GM13976 (cell line): ENCODE measurements around the gene RPL35.

Source experiments
- DNase-seq: peaks from one replicate; pipeline ENCODE4 v3.0.0; 2012; ENCODE audit warnings: low spot score
- in situ Hi-C: fragments of 300-500 bp; cut with MboI; formaldehyde crosslinking; loops from one replicate; pipeline ENCODE4 v1.12.0; 2022; ENCODE audit warnings: low sequenced_read_pairs, mixed read lengths, inconsistent platforms; ENCODE audit not compliant: unreplicated experiment
- TF ChIP-seq, protein P1 (sequence below): IDR thresholded peaks from 2 replicates; pipeline ENCODE4 v1.5.1; 2012; ENCODE audit warnings: borderline replicate concordance, mild to moderate bottlenecking; ENCODE audit not compliant: insufficient read depth; ENCODE audit errors: extremely low read depth, missing control alignments, control extremely low read depth

RPL35 gene

DNA sequence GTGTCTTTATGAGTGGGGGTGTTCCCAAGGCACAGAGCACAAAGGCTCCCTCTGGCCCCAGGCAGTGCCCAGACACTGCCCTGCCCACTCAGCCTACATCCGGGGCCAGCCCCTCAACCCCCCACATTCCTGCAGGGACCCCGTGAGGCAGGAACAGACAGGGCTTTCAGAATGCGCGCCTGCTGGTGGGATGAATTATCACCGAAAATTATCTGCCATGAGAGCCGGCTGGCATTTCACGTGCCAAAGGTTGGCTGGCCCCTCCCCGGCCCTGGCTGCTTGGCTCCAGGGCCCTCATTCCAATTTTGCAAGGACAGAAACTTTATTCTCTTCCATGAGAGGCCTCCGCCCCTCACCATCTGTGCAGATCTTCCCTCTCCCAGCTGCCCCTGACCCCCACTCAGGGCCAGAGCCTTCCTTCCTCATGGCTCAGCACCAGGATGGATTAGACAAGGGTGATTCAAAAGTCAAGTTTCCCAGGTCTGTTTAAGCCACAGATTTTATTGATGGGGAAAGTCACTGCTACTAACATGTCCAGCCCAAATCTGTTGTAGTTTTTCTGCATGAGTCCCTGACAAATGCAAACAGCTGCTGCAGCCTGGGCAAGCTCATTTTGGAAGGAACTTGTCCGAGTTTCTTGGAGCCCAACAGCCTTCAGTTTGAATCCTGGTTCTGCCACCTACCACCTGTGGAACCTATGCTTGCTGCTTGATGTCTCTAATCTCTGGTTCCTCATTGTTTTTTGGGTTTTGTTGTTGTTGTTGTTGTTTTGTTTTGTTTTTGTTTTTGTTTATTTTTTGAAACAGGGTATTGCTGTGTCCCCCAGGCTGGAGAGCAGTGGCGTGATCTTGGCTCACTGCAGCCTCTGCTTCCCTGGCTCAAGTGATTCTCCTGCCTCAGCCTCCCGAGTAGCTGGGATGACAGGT is 40.8 kb downstream of the RPL35 start:
- in situ Hi-C loops = no loop called here
- no peak for DNase-seq
- TF ChIP-seq, protein P1, sequence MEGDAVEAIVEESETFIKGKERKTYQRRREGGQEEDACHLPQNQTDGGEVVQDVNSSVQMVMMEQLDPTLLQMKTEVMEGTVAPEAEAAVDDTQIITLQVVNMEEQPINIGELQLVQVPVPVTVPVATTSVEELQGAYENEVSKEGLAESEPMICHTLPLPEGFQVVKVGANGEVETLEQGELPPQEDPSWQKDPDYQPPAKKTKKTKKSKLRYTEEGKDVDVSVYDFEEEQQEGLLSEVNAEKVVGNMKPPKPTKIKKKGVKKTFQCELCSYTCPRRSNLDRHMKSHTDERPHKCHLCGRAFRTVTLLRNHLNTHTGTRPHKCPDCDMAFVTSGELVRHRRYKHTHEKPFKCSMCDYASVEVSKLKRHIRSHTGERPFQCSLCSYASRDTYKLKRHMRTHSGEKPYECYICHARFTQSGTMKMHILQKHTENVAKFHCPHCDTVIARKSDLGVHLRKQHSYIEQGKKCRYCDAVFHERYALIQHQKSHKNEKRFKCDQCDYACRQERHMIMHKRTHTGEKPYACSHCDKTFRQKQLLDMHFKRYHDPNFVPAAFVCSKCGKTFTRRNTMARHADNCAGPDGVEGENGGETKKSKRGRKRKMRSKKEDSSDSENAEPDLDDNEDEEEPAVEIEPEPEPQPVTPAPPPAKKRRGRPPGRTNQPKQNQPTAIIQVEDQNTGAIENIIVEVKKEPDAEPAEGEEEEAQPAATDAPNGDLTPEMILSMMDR = no peak

DNA sequence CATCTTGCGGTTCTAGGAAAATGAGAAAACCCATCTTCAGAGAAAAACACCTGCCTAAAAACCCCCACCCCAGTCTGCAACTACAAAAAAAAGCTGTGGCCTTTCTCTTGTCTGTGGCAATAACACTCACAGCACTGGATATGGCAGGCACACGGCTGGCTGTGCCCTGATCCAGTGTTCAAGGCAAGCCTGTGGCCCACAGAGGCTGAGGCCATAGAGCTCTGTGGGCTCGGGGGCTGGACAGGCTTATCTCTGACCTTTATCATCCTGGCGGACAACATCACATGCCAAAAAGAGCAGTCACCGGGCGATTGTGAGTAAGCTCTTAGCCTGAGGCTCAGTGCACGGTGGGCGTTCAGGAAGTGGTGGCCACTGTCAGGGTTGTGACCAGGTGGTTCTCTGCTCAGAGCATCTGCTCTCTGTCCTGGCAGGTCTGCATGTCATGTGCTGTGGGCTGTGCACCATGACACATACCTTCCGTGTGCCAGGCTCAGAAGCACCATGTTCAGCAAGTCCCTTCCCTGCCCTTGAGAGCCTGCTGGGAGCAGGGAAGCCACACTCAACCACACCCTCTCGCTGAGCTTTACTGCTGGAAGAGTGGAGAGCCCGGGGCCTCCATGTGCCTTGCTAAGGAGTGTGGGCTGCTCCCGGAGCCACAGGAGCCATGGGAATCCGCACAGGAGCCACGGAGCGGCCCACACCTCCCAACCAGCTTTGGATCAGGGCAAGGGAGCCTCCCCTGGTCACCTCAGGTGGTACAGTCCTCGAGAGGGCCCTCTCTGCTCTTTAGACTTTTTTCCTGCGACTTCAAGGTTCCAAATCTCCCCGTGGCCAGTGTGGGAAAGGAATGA is 43.1 kb downstream of the RPL35 start:
- DNase-seq = no peak
- TF ChIP-seq, protein P1 = no peak
- in situ Hi-C loops = no loop called here

DNA sequence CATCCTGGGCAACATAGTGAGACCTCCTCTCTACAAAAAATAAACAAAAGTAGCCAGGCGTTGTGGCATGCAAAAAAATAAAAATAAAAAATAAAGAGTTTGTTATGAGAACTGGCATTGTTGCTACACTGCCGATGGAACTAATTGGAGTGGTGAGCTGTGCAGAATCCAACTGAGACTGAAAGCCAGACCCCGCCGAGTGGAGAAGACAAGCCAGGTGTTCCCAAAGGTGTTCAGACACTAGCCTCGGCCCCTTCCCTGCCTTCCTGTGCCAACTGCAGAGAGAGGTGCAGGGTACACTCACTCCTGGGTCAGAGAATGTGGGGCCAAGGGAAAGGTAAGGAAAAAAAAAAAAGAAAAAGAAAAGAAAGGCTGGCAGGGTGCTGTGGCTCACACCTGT is 46.2 kb downstream of the RPL35 start:
- in situ Hi-C loops = no loop called here
- DNase-seq = no peak
- TF ChIP-seq, protein P1 = no peak

DNA sequence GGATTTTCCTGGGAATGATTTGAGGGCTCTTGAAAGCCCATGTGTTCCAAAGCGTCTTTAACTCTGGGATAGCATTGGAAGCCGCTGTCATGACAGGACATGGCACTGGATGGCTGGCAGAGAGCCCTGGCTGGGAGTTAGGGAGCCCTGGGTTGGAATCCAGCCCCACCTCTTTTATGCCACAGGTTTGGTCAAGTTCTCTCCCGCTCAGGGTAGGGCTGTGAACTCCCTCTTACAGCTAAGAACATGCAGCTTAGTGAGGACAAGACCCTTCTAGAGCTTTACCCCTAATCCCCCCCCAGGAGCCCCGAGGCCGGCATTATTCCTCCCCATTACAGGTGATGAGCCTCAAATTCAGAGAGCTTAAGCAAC is 47.6 kb downstream of the RPL35 start:
- no peak for DNase-seq
- TF ChIP-seq, protein P1 = no peak
- in situ Hi-C loops = no loop called here

DNA sequence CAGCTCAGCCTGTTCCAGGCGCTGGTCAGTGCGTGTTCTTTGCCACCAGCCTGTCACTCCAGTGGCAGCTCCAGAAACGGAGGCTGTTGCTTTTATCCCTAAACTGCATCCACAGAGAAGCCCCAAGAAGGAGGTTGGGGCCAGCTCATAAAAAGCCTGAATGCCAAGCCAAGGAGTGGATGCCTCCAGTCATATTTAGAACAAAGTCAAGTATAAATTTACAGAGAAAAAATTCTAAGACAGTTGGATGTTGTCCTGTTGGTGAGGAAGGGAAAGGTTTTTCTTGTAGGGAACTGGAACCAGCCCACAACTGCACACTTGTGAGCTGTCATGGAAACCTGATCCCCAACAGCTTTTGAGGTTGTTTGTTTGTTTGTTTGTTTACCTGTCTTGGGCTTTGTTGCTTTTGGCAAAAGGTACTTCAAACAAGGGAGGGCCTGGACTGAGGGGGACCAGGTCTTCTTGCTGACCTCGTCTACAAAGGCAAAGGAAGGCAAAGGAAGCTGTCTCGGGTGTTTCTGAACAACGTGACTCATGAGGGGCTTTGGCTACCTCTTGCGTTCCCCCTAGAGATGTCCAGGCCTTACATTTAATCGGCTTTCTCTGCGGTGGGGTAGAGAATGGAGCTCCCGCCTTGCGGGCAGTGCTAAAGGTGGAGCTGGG is 48.1 kb downstream of the RPL35 start:
- DNase-seq = no peak
- in situ Hi-C loops = no loop called here
- TF ChIP-seq, protein P1 = no peak

DNA sequence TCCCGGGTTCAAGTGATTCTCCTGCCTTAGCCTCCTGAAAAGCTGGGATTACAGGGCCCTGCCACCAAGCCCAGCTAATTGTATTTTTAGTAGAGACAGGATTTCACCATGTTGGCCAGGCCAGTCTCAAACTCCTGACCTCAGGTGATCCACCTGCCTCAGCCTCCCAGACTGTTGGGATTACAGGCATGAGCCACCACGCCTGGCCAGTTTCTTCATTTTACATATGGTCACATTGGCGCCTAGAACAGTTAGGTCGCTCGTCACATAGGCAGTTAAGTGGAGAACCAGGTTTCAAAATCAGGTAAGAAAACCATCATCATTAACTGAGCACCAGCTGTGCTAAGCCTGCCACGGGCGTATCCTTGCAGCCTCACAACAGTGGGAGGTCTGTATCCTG is 48.7 kb downstream of the RPL35 start:
- DNase-seq = no peak
- TF ChIP-seq, protein P1 = no peak
- in situ Hi-C loops = no loop called here
